Measurements from ENCODE around the gene MSI2. TPM values are rescaled to one million over a fixed set of nuclear protein-coding genes. Genes with fewer than 3 reads are reported as not detected.

The MSI2 gene
- total RNA-seq, 3 donors from 2014 or later = 13.4 to 89.1 (median 71.1) TPM

- H3K36me3 ChIP-seq = no peaks in the 10 kb centered on the region
- no peaks in the 10 kb centered on the region for H3K27me3 ChIP-seq
- no peaks in the 10 kb centered on the region for H3K9me3 ChIP-seq
- no peak for TF ChIP-seq CTCF (IDR thresholded peaks at IDR 0.05)
- no peaks in the 10 kb centered on the region for H3K4me1 ChIP-seq
- intact Hi-C loops (cut with DNase I; ENCODE audit: low total_unique reads) = no loop called here
- H3K4me3 ChIP-seq = no peak overlapping the region
- DNase-seq (ENCODE audit: low spot score in 2 of 2) = no peak
- H3K27ac ChIP-seq = no peak overlapping the region
Measured at GRCh38 chr17:57556977-57557376, 300.7 kb downstream of the MSI2 start.

DNA sequence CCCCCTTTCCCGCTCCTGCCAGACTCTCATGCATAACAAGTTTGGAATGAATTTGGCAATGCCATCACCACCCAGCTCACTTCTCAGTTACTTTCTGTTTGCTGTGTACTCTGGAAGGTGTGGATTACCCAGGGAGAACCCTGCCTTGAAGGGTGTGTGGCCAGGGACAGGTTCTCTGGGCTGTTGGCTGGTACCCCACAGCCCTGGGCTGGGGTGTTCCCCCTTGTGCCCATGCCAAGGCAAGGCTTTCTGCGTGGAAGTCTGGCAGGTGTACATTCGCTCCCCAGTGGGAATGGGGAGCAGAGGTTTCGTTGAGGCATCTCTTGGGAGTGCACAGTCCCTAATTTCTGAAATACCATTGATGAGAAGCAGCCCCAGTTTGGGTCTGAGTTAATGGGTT lies 301.1 kb downstream of the MSI2 start:
- H3K27ac ChIP-seq = no peak overlapping the region
- intact Hi-C loops (cut with DNase I; ENCODE audit: low total_unique reads) = no loop called here
- H3K4me3 ChIP-seq = no peak overlapping the region
- H3K4me1 ChIP-seq = no peaks in the 10 kb centered on the region
- H3K27me3 ChIP-seq = no peaks in the 10 kb centered on the region
- no peaks in the 10 kb centered on the region for H3K9me3 ChIP-seq
- no peak for TF ChIP-seq CTCF (IDR thresholded peaks at IDR 0.05)
- TF ChIP-seq POLR2AphosphoS5 (IDR thresholded peaks at IDR 0.05) = no peak
- no peak for TF ChIP-seq POLR2A (IDR thresholded peaks at IDR 0.05)
- no peaks in the 10 kb centered on the region for H3K36me3 ChIP-seq
- no peak for DNase-seq (ENCODE audit: low spot score in 2 of 2)

- no peaks in the 10 kb centered on the region for H3K27me3 ChIP-seq
- H3K4me1 ChIP-seq = no peaks in the 10 kb centered on the region
- no peak for TF ChIP-seq POLR2AphosphoS5 (IDR thresholded peaks at IDR 0.05)
- no peak for TF ChIP-seq CTCF (IDR thresholded peaks at IDR 0.05)
- TF ChIP-seq POLR2A (IDR thresholded peaks at IDR 0.05) = no peak
- H3K4me3 ChIP-seq = no peak overlapping the region
- intact Hi-C loops (cut with DNase I; ENCODE audit: low total_unique reads) = no loop called here
- no peak overlapping the region for H3K27ac ChIP-seq
- no peaks in the 10 kb centered on the region for H3K9me3 ChIP-seq
- no peaks in the 10 kb centered on the region for H3K36me3 ChIP-seq
- DNase-seq (ENCODE audit: low spot score in 2 of 2) = no peak
Measured at GRCh38 chr17:57557834-57558681, 301.7 kb downstream of the MSI2 start.

GRCh38 chr17:57559226-57559625 lies 302.9 kb downstream of the MSI2 start:
- TF ChIP-seq CTCF (IDR thresholded peaks at IDR 0.05) (no peak), POLR2AphosphoS5 (IDR thresholded peaks at IDR 0.05) (no peak), POLR2A (IDR thresholded peaks at IDR 0.05) (no peak)
- intact Hi-C loops (cut with DNase I; ENCODE audit: low total_unique reads) = no loop called here
- DNase-seq (ENCODE audit: low spot score in 2 of 2) = no peak
- Histone ChIP-seq H3K4me1 (no peaks in the 10 kb centered on the region), H3K9me3 (no peaks in the 10 kb centered on the region), H3K36me3 (no peaks in the 10 kb centered on the region), H3K4me3 (no peak overlapping the region), H3K27me3 (no peaks in the 10 kb centered on the region), H3K27ac (no peak overlapping the region)

GRCh38 chr17:57559634-57560318 lies 303.5 kb downstream of the MSI2 start:
- Histone ChIP-seq H3K27ac (no peak overlapping the region), H3K36me3 (no peaks in the 10 kb centered on the region), H3K9me3 (no peaks in the 10 kb centered on the region), H3K4me3 (no peak overlapping the region), H3K4me1 (no peaks in the 10 kb centered on the region), H3K27me3 (no peaks in the 10 kb centered on the region)
- intact Hi-C loops (cut with DNase I; ENCODE audit: low total_unique reads) = no loop called here
- DNase-seq (ENCODE audit: low spot score in 2 of 2) = no peak
- TF ChIP-seq POLR2AphosphoS5 (IDR thresholded peaks at IDR 0.05) = no peak
- TF ChIP-seq POLR2A (IDR thresholded peaks at IDR 0.05) = no peak
- TF ChIP-seq CTCF (IDR thresholded peaks at IDR 0.05) = no peak
